Natural killer cell (primary cell): Measurements from ENCODE around the gene FAM184A. TPM values are rescaled to one million over a fixed set of nuclear protein-coding genes. Genes with fewer than 3 reads are reported as not detected.

ENCODE experiments used
- ATAC-seq, 3 donors: fragments of 150-1000 bp in 2 of 3; fragments of 200-7000 bp in 1 of 3; cut with Tn5 transposase; 1 replicate in 1 of 3; 2 replicates in 2 of 3; pipeline ENCODE4 v1.10.0; 2021; ENCODE audit warnings: mild to moderate bottlenecking in 2 of 3, moderate library complexity in 2 of 3
- DNase-seq, 2 donors: peaks; one replicate each; pipeline versions ENCODE4 v3.0.0 to v3.0.0-alpha.2; 2013 to 2021; ENCODE audit warnings: mixed read lengths in 1 of 2
- H3K27ac ChIP-seq: one replicate; pipeline ENCODE4 v1.5.1; 2013; ENCODE audit warnings: mild to moderate bottlenecking, low read length
- H3K27me3 ChIP-seq: one replicate; pipeline ENCODE4 v1.6.1; 2013; ENCODE audit warnings: low read length; ENCODE audit not compliant: control insufficient read depth, insufficient read depth
- H3K36me3 ChIP-seq: one replicate; pipeline ENCODE4 v1.6.1; 2013; ENCODE audit warnings: low read length; ENCODE audit not compliant: control insufficient read depth, insufficient read depth
- H3K4me1 ChIP-seq: one replicate; pipeline ENCODE4 v1.6.1; 2013; ENCODE audit warnings: low read length; ENCODE audit not compliant: control insufficient read depth, insufficient read depth
- H3K4me3 ChIP-seq: one replicate; pipeline ENCODE4 v1.5.1; 2013; ENCODE audit warnings: low read length
- H3K9me3 ChIP-seq: one replicate; pipeline ENCODE4 v1.6.1; 2013; ENCODE audit warnings: low read length; ENCODE audit not compliant: control insufficient read depth, insufficient read depth
- H3K27ac Mint-ChIP-seq, 2 donors: one replicate each; pipeline ENCODE4 v1.8.0; 2022; ENCODE audit warnings: mild to moderate bottlenecking in 2 of 2, mixed read lengths in 2 of 2, moderate library complexity in 1 of 2
- H3K27me3 Mint-ChIP-seq, 2 donors: one replicate each; pipeline ENCODE4 v1.8.0; 2022; ENCODE audit warnings: low read depth in 2 of 2, mixed read lengths in 2 of 2
- H3K36me3 Mint-ChIP-seq: one replicate; pipeline ENCODE4 v1.8.0; 2022; ENCODE audit warnings: mixed read lengths
- H3K4me1 Mint-ChIP-seq, 2 donors: one replicate each; pipeline ENCODE4 v1.8.0; 2022; ENCODE audit warnings: mixed read lengths in 2 of 2
- H3K4me3 Mint-ChIP-seq: one replicate; pipeline ENCODE4 v1.8.0; 2022; ENCODE audit warnings: mild to moderate bottlenecking, moderate library complexity, mixed read lengths
- H3K9me3 Mint-ChIP-seq, 2 donors: one replicate each; pipeline ENCODE4 v1.8.0; 2022; ENCODE audit warnings: mixed read lengths in 2 of 2
- CTCF ChIP-seq: fragments of 200-600 bp; IDR thresholded peaks from one replicate; pipeline ENCODE4 v1.8.0; 2022; ENCODE audit warnings: antibody characterized with exemption
- WGBS: methylation state at CpG from one replicate; pipeline ENCODE4 v1.1.7; 2013; ENCODE audit warnings: missing lambda C conversion rate; ENCODE audit not compliant: insufficient coverage; 5-methylcytosine and 5-hydroxymethylcytosine counted together
- intact Hi-C: fragments of 100-400 bp; cut with micrococcal nuclease; formaldehyde crosslinking; loops from one replicate; pipeline ENCODE4 v1.14.2; 2022
- total RNA-seq, 4 donors: library from RNA; stranded (reverse); fragments of 120-200 nt in 1 of 4; gene quantifications; one replicate each; pipeline versions ENCODE4 v1.2.3 to v1.2.4, GENCODE V29; 2013 to 2022

The FAM184A gene
- total RNA-seq, 3 donors from 2014 or later (not counting 1 experiment from before 2014, with no cell fraction given): 0.09 to 0.40 (median 0.20) TPM

DNA sequence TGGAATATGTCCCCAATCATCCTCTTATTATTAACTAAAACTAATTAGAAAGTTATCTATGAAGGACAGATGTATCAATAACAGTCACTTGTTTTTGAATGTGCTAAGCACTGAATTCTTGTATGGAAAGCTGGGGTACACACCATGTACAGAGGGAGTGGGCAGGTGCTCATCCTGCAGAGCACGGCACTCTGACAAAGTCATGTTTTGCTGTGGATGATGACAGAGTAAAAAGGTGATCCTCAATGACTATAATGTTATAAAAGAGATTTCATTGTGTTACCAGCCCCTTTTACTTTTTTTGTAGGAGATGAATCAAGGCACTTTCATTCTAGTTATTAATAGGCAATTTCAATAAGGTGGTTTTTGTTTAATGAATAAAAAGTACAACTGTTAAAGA, 92.2 kb downstream of the FAM184A start:
- no peaks in the 10 kb centered on the region for H3K9me3 Mint-ChIP-seq
- 89% methylated on average over 1 of the region's 1 CpG for WGBS
- intact Hi-C loops: no loop called here
- no peak overlapping the region for H3K4me3 Mint-ChIP-seq
- H3K4me3 ChIP-seq: no peak overlapping the region
- no peaks in the 10 kb centered on the region for H3K36me3 ChIP-seq
- no peaks in the 10 kb centered on the region for H3K4me1 ChIP-seq
- no peaks in the 10 kb centered on the region for H3K36me3 Mint-ChIP-seq
- ATAC-seq: no peak
- no peak overlapping the region for H3K27ac ChIP-seq
- no peaks in the 10 kb centered on the region for H3K27me3 ChIP-seq
- no peak for TF ChIP-seq CTCF
- DNase-seq: no peak
- no peak overlapping the region for H3K27ac Mint-ChIP-seq
- H3K27me3 Mint-ChIP-seq: no peaks in the 10 kb centered on the region
- H3K9me3 ChIP-seq: no peaks in the 10 kb centered on the region
- H3K4me1 Mint-ChIP-seq: no peaks in the 10 kb centered on the region

GRCh38 chr6:118985123-118985830, 93.2 kb downstream of the FAM184A start:
- Mint-ChIP-seq H3K36me3 (no peaks in the 10 kb centered on the region), H3K4me3 (no peak overlapping the region), H3K27me3 (no peaks in the 10 kb centered on the region), H3K27ac (no peak overlapping the region), H3K9me3 (no peaks in the 10 kb centered on the region), H3K4me1 (no peaks in the 10 kb centered on the region)
- Histone ChIP-seq H3K36me3 (no peaks in the 10 kb centered on the region), H3K4me1 (no peaks in the 10 kb centered on the region), H3K27ac (no peak overlapping the region), H3K4me3 (no peak overlapping the region), H3K27me3 (no peaks in the 10 kb centered on the region), H3K9me3 (no peaks in the 10 kb centered on the region)
- TF ChIP-seq CTCF: no peak
- ATAC-seq (no peak), DNase-seq (no peak)
- 100% methylated on average over 1 of the region's 3 CpGs for WGBS
- intact Hi-C loops: no loop called here

DNA sequence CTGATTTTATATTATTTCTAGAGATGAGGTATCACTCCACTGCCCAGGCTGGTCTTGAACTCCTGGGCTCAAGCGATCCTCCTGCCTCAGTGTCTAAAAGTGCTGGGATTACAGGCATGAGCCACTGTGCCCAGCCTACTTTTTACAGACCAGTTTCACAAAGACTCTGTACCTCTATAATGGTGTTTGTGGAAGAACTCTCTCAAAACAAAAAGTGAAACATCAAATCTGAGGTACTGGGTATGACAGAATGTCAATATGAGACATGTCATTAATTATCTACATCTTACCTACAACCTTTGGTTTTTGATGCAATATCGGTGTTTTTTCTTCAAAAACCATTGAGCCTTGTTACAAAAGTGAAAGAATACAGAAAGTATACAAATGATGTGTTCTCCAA, 94.1 kb downstream of the FAM184A start:
- Mint-ChIP-seq H3K27ac (no peak overlapping the region), H3K4me1 (no peaks in the 10 kb centered on the region), H3K9me3 (no peaks in the 10 kb centered on the region), H3K36me3 (no peaks in the 10 kb centered on the region), H3K27me3 (peaks cover 0 to 2% of the 10 kb centered on the region in 2 donors), H3K4me3 (no peak overlapping the region)
- no peaks in the 10 kb centered on the region for H3K36me3 ChIP-seq
- intact Hi-C loops: no loop called here
- H3K4me1 ChIP-seq: no peaks in the 10 kb centered on the region
- no peaks in the 10 kb centered on the region for H3K27me3 ChIP-seq
- no peak for TF ChIP-seq CTCF
- no peaks in the 10 kb centered on the region for H3K9me3 ChIP-seq
- ATAC-seq (no peak), DNase-seq (no peak)
- 100% methylated on average over 2 of the region's 2 CpGs for WGBS
- H3K4me3 ChIP-seq: no peak overlapping the region
- H3K27ac ChIP-seq: no peak overlapping the region

- Mint-ChIP-seq H3K27me3 (peaks cover 0 to 2% of the 10 kb centered on the region in 2 donors), H3K4me3 (no peak overlapping the region), H3K36me3 (no peaks in the 10 kb centered on the region), H3K9me3 (no peaks in the 10 kb centered on the region), H3K27ac (no peak overlapping the region), H3K4me1 (no peaks in the 10 kb centered on the region)
- intact Hi-C loops: no loop called here
- WGBS: 92% methylated on average over 2 of the region's 3 CpGs
- H3K4me3 ChIP-seq: no peak overlapping the region
- H3K9me3 ChIP-seq: no peaks in the 10 kb centered on the region
- ATAC-seq (no peak), DNase-seq (no peak)
- H3K36me3 ChIP-seq: no peaks in the 10 kb centered on the region
- no peak for TF ChIP-seq CTCF
- no peaks in the 10 kb centered on the region for H3K4me1 ChIP-seq
- no peak overlapping the region for H3K27ac ChIP-seq
- no peaks in the 10 kb centered on the region for H3K27me3 ChIP-seq
These were observed 95.9 kb downstream of the FAM184A start for GRCh38 chr6:118982575-118982911.
